Measurements from ENCODE around the gene PTPN3. TPM values are rescaled to one million over a fixed set of nuclear protein-coding genes. Genes with fewer than 3 reads are reported as not detected.
"Not testable (repeated sequence)": the region's sequence is repeated elsewhere in the genome, so short reads cannot be mapped to it uniquely, and the experiment has no call there.

Gene PTPN3, protein sequence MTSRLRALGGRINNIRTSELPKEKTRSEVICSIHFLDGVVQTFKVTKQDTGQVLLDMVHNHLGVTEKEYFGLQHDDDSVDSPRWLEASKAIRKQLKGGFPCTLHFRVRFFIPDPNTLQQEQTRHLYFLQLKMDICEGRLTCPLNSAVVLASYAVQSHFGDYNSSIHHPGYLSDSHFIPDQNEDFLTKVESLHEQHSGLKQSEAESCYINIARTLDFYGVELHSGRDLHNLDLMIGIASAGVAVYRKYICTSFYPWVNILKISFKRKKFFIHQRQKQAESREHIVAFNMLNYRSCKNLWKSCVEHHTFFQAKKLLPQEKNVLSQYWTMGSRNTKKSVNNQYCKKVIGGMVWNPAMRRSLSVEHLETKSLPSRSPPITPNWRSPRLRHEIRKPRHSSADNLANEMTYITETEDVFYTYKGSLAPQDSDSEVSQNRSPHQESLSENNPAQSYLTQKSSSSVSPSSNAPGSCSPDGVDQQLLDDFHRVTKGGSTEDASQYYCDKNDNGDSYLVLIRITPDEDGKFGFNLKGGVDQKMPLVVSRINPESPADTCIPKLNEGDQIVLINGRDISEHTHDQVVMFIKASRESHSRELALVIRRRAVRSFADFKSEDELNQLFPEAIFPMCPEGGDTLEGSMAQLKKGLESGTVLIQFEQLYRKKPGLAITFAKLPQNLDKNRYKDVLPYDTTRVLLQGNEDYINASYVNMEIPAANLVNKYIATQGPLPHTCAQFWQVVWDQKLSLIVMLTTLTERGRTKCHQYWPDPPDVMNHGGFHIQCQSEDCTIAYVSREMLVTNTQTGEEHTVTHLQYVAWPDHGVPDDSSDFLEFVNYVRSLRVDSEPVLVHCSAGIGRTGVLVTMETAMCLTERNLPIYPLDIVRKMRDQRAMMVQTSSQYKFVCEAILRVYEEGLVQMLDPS
- 5.9 TPM for total RNA-seq

DNA sequence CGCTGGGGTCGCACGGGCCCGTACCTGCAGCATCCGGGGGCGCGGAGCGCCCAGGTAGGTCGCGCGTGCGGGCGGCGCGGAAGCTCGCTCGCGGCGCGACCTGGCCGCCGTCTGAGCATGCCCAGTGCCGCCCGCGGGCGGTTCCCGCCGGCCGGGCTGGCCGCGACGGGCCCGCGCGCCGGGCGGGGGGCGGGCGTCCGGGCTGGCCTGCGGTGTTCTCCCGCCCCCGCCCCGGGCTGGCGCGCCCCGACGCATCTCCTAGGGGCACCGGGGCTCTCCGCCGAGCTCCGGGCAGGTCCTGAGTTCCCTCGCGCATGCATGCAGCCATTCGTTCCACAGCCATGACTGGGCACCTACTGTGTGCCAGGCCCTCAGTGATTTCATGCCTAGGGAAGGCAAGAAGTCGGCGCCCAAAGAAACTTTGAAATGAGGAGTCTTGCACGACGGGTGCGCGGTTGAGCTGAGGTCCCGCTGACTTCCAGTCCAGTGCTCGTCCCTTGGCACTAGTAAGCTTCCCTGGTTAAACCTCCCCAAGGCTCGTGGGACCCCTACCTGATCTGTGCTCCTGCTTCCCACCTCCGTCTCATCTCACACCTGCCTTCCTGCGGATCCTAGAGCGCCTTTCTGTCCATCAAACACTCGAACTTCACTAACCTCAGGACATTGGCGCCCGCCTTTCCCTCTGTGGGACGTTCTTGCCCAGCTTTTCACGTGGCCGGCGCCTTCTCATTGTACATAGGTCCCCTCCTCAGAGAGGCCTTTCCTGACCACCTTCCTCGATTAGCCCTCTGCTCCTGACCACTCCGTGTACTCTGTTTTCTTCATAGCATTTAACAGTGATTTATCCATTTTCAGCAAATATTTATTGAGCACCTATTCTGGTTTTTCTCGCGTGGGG lies at the start of gene PTPN3:
Gene PTPN3 (minus strand): TSS at position 113 of the 898 bp plus-strand sequence. CDS start 34,873 bp downstream, outside the sequence.
- peak; percentile 31 for DNase-seq

DNA sequence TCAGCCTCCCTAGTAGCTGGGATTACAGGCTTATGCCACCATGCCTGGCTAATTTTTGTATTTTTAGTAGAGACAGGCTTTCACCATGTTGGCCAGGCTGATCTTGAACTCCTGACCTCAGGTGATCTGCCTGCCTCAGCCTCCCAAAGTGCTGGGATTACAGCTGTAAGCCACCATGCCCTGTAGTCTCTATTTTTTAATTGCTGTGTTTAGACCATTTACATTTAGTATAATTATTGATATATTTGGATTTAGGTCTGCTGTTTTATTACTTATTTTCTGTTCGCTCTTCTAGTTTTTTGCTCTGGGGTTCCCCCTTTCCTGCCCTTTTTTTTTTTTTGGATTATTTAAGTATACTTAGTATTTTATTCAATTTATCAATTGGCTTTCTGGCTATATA lies 46.8 kb upstream of the PTPN3 start:
- DNase-seq: not testable (repeated sequence)

DNA sequence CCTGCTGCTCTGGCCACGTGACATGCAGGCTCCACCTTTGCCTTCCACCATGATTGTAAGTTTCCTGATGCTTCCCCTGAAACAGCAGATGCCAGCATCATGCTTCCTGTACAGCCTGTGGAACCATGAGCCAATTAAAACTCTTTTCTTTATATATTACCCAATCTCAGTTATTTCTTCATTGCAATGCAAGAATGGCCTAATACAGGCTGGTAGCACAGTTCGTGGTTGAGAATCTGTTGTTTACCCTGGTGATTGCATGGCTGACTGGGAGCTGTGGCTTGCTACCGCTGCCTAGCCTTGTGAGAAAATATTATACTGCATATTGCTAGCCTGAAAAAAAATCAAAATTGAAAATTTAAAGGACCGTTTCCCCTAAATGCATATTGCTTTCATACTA lies 44.8 kb upstream of the PTPN3 start:
- no peak for DNase-seq

DNA sequence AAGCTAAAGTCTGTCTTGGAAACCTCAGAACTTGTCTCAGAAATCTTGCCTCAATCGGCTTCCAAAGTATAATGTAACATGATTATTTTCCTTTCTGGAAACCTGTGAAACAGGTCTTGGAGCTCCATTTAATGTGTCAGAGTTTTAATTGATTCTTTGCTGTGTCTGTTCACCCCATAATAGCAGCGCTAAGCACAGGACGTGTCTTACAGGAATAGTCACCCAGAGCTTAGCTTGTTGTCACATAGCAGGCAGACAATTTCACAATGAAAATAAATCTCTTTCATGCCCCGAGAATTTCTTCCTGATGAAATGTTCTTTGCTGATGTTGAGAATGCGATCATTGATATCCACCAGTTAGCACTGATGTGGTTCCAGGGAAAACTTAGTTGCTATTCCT lies 40.2 kb upstream of the PTPN3 start:
- peak; percentile 15 for DNase-seq

DNA sequence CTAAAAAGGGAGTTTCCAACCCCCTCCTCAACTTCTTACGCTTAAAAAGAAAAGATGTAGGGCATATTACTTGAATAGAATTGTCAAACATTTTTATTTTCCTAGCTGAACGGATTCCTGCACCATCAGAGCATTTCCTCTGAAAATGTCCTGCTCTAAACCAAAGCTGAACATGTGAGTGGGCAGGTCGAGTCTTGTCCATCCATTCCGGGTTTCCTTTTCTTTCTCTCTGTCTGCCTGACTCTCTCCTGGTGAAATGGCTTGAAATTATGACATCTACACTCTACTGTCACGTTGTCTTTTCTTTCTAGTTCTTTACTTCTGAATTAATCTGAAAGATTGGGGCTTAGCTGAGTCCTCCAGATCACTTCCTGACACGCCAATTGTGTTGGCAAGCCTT lies 39.2 kb upstream of the PTPN3 start:
- DNase-seq: peak; percentile 13

DNA sequence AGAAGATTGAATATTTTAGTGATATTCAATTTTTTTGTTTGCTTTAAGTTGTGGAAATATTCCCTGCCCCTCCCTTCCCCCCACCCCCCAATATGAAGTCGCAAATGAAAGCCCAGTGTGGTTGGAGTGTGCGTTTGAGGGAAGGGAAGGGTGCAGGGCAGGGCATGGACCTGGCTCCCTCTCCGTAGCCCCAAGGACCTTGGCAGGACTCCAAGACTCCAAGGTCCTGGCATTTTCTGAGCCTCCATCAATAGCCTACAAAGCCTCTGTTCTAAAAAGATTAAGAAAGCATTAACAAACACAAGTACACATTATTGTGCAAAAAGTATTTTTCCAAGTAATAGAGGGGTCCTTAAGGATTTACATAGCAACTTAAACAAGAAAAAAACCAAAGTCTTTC lies 38.8 kb upstream of the PTPN3 start:
- DNase-seq: no peak

DNA sequence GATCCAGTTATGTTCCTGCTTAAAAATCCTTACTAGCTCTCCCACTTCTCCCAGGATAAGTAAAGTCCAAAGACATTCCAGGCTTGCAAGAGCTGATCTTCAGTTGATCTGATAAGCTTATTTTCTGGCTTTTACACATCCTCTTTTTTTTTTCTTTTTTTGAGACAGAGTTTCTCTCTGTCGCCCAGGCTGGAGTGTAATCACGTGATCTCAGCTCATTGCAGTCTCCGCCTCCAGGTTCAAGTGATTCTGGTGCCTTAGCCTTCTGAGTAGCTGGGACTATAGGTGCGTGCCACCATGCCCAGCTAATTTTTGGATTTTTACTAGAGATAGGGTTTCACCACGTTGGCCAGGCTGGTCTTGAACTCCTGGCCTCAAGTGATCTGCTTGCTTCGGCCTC lies 37.3 kb upstream of the PTPN3 start:
- DNase-seq: no peak

DNA sequence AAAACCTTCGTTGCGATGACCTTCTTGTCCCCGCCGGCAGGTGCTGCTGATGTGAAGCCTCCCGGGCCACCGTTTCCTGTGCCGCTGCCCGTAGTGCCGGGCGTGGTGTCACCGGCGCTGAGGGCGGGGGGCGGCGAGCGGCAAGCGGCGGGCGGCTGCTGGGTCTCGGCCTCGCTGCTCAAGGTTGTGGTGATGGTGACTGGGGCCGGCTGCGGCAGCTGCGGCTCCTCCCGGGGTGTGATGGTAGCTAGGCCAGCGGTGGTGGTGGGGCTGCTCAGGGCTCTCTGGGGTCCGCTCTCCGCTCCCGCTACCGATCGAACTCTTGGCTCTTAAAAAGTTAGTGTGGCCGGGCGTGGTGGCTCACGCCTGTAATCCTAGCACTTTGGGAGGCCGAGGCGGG lies 36.0 kb upstream of the PTPN3 start:
- DNase-seq: no peak

DNA sequence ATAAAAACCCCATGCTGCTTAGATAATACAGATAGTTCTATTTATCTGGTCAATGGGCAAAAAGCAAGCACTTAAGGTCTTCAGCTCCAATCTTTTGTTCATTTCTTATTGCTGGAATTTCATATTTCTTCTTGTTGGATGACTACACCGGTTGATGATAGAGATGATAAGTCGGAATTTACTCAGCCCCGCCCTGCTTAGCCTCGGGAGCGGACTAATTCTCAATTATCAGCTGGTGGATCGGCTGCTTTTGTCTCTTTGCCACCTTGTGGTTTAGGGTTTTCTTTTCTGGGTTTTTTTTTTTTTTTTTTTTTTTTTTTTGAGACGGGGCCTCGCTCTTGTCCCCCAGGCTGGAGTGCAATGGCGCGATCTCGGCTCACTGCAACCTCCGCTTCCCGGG lies 34.5 kb upstream of the PTPN3 start:
- DNase-seq: peak; percentile 13

DNA sequence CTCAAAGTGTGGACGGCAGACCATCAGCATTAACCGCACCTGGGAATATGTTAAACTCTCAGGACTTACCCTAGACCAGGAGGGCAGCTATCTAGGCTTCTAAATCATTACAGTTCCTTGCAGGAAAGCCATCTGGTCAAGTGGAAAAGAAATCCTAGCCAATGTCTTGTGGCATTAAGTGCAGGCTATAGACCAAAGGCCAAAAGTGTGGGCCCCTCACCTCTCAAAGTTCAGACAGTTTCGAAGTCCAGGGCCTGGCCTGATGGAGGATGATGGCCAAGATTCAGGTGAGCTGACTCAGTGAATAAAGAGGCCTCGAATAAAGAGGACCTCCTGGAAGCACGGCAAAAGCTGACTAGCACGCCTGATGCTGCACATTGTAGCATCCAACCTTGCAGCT lies 24.0 kb upstream of the PTPN3 start:
- no peak for DNase-seq

DNA sequence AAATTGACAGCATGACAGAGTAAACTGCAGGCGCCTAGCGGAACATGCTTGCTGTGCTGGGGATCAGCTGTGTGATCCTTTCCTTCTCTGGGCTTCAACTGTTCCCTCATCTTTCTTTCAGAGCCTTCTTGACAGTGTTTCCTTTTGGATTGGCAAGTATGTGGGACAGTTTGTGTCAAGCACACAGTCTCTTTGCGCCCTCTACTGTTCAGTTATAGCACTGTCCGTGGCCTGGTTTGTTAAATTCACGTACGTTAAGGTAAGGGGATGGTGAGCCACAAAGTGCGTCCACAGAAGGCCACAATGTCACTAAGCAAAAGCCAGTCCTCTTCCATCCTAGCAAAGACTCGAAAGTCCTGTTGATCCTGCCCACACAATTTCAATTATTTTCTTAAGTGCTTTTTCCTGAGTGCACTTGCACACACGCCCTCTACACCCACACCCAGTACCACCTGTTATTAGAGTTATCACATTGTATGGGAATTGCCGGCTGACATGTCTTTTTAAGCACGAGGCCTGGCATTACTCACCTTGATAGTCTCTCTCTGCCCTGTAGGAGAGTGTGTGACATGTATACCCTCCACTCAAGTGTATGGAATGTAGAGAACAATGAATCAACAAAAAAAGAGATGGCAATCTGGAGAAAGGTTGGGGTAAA lies 22.5 kb upstream of the PTPN3 start:
- peak; percentile 85 for DNase-seq

DNA sequence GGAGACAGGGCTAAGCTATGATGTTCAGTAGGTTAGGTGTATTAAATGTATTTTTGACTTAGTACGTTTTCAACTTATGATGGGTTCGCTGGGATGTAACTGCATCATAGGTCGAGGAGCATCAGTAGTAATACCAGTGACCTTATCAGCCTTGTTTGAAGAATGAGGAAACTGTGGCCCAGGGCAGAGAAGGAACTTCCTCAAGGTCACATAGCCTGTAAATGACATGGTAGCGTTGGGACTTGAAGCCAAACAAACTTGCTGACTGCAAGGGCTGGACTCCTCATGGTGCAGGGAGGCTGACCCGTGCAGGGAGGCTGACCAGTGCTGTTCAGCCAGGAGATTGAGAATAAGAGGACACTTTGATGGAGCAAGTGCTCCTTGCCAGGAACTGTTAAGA lies 21.3 kb upstream of the PTPN3 start:
- DNase-seq: no peak

DNA sequence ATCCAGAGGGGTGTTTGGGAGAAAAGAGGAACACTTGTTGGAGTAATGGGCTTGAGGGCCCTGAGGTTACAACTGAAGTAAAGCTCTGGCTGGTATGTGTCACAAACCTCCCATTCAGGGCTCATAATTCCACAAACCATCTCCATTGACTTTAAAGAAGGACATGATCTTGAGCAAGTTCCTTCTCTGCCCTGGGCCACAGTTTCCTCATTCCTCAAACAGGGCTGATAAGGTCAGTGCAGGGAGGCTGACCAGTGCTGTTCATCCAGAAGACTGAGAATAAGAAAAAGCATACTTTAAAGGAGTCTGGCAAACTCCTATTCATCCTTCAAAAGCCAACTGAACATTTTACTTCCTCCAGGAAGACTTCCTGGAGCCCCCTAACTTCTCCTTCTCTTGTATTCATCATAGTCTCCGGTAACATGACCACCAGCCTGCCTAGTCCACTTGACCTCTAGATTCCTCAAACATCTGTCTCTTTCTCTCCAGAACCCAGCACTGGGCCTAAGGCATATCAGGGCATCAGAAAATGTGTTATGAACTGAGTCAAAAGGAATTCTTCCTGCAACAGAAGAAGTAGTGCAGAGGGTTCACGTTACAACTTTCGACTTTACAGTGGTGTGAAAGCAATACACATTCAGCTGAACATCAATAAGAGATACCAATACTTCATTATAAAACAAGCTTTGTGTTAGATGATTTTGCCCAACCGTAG lies 20.7 kb upstream of the PTPN3 start:
- no peak for DNase-seq

DNA sequence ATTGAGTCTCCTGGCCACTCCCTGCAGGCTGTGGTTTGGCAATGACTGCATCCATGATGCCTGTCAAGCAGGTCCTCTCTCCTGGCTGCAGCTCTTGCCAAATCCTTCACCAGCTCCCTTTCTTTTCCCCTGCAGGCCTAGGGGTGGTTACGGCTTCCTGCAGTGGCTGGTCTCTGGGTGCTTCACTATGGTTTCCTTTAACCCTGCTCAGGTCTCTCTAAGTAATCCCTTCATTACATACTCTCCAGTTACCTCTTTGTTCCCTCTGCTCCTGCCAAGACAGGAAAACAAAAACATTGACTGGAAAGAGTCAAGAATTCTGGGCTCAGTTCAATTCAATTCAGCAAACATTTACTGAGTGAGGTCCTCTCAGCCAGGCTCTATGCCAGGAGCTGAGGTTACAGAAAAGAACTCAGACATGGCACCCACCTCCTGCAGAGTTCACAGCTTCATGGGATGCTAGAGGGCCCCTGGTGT lies 19.8 kb upstream of the PTPN3 start:
- DNase-seq: peak; percentile 48

DNA sequence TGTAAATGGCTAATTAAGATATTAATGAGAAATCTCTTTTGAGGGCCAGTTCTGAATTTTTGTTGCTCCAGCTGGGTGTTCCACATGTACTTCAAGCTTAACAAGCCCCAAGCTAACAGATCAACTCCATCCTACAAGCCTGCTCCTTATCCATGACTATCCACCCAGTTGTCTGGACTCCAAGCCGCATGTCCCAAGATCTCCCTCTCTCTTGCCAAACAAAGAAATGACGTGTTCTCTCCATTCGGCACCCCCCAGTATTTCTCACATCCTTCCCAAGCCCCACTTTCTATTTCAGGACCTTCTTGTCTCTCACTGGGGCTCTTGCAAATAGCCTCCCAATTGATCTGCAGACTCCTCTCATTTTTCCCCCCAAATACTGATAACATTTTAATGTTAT lies 15.8 kb upstream of the PTPN3 start:
- no peak for DNase-seq

DNA sequence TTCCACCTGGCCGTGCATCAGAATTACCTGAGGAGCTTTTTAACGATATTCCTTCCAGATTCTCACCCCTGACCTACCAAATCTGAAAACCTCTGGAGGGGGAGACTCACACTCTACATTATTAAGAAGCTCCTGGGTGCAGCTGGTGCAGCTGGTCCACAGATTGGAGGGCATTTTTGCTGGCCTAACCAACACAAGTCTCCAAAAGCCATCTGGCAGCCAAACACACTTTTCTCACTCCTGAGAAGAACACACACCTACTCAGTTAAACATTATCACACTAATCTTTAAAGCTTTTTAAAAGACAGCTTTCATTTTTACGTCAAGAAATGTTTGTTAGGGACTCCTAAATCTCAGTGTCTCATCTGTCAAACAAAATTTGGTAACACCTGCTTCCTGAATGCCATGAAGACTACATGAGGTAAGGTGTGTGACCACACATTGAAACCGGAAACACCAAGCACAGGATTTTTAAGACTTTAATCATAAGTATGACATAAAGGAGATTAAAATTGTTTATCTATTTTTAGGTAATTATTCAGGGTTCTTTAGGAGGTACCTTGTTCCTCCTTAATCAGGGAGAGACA lies 14.2 kb upstream of the PTPN3 start:
- no peak for DNase-seq

DNA sequence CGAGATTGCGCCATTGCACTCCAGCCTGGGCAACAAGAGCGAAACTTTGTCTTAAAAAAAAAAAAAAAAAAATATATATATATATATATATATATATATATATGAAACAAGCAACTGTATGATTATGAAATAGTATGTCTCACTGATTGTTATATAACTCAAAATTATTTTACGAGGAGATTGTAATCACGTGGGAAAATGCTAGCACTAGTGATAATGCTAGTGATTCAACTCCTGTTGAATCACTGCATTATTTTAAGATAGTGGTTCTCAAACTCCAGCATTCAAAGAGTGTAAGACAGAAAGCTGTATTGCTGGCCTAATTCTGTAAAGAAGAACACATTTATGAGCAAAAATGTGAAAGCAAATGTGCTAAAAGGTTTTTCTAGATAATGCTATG lies 12.4 kb upstream of the PTPN3 start:
- DNase-seq: no peak

DNA sequence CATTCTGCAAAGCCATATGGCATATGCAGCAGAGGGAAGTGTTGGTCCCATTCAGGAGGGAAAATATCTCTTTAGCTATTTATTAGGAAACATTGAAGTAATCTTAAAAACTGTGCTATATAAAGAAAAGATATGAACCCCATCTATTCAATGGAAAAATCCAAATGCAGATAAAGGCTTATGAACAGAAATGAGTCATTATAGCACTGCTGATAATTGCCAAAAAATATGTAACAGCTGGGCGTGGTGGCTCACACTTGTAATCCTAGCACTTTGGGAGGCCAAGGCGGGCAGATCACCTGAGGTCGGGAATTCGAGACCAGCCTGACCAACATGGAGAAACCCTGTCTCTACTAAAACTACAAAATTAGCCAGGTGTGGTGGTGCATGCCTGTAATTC lies 11.9 kb upstream of the PTPN3 start:
- not testable (repeated sequence) for DNase-seq

DNA sequence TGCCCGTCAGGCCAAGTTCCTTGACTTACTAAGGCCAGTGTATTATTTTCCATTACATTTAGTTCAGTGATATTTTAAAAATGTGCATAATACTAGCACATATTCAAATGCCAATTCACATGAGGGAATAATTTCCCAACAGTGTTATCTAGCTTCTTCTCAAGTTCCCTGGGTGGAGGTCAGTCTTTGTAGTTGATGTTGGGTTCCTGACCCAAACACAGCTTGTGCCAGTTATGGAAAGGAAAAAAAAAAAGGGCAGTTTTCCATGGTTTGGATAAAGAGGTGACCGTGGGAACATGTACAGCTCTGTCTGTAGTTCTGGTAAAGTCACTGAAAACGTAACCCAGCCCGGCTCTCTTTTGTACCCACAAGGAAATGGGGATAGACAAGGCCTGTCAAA lies 11.5 kb upstream of the PTPN3 start:
- DNase-seq: no peak

DNA sequence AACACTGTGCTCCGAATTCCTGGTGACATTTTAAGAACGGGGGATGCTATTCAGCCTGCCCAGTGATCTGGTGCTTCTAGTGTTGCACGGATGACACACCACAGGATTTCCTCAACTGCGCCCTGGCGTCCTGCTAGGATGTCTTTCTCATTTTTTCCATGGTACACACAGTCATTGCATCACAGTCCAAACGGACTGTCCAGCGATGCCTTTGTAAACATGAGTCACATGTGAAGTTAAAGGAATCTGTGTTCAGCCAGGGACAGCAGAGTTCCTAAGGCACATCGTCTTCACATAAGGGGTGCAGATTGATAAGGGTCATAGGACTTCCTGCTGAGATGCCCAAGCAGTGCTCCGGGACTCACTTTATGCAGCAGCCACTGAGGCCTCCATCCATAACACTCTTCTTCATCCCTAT lies 9.3 kb upstream of the PTPN3 start:
- no peak for DNase-seq

All from tongue (tissue), 2 donors.